ENCODE data around the gene MACROD2. TPM values are rescaled to one million over a fixed set of nuclear protein-coding genes. Genes with fewer than 3 reads are reported as not detected.

MACROD2 gene
- total and polyA plus RNA-seq, 2 experiments from 2014 or later, result 2.8 to 4.3 TPM

DNA sequence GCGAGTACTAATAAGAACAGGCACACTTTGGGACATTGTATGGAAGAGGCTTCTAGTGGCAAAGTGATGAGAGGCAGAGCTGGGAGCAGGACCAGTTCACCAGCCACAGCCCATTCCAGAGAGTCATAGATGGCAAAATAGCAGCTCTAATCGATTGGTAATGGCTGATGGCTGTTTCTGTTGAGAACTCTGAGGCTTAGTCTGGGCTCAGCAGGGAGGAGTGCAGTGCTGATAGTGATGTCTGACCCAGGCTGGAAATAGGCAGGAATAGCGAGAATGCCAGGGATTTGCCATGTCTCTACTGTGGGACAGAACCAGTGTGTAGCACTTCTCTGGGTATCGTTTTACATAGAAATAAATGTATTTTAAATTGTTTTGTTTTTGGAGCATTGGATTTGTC is 962.1 kb downstream of the MACROD2 start (continued):
- TF ChIP-seq CREB1 (CRISPR knock-in tag; IDR thresholded peaks at IDR 0.05; ENCODE audit: low read depth) (no peak), EZH2 (IDR thresholded peaks at IDR 0.05; ENCODE audit: low read depth, unreplicated experiment) (no peak)
- TF ChIP-seq, protein P1, sequence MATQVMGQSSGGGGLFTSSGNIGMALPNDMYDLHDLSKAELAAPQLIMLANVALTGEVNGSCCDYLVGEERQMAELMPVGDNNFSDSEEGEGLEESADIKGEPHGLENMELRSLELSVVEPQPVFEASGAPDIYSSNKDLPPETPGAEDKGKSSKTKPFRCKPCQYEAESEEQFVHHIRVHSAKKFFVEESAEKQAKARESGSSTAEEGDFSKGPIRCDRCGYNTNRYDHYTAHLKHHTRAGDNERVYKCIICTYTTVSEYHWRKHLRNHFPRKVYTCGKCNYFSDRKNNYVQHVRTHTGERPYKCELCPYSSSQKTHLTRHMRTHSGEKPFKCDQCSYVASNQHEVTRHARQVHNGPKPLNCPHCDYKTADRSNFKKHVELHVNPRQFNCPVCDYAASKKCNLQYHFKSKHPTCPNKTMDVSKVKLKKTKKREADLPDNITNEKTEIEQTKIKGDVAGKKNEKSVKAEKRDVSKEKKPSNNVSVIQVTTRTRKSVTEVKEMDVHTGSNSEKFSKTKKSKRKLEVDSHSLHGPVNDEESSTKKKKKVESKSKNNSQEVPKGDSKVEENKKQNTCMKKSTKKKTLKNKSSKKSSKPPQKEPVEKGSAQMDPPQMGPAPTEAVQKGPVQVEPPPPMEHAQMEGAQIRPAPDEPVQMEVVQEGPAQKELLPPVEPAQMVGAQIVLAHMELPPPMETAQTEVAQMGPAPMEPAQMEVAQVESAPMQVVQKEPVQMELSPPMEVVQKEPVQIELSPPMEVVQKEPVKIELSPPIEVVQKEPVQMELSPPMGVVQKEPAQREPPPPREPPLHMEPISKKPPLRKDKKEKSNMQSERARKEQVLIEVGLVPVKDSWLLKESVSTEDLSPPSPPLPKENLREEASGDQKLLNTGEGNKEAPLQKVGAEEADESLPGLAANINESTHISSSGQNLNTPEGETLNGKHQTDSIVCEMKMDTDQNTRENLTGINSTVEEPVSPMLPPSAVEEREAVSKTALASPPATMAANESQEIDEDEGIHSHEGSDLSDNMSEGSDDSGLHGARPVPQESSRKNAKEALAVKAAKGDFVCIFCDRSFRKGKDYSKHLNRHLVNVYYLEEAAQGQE (IDR thresholded peaks at IDR 0.05; ENCODE audit: unreplicated experiment), result no peak

DNA sequence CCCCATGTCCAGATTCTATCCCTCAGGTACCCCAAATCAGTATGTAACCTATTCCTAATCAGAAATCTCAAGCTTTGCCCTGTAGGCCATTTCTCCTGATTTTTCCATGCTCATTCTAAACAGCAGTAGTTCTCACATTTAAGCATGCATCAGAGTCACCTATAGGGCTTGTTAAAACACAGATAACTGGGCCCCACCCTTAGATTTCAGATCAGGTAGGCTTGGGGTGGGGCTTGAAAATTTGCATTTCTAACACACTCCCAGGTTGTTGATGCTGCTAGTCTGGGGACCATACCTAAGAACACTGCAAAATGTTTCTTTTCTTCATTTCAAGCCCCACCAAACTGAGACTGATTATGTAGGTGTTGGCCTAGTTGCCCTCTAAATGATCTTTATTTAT is 963.3 kb downstream of the MACROD2 start:
- H2AFZ ChIP-seq, result 0 out of 2 replicates have a peak overlapping the region, but pooled peaks have one; percentile 33
- H3F3A ChIP-seq (replicated peaks; ENCODE audit: low read depth), result no peaks in the 10 kb centered on the region
- peaks cover 13% of the 10 kb centered on the region for H3K4me1 ChIP-seq (ENCODE audit: insufficient read depth)
- H3K4me3 ChIP-seq, result no peak overlapping the region
- H4K20me1 ChIP-seq (replicated peaks; ENCODE audit: insufficient read depth), result no peaks in the 10 kb centered on the region
- H3K36me3 Mint-ChIP-seq (ENCODE audit: low read depth), result no peaks in the 10 kb centered on the region
- H3K27me3 ChIP-seq (ENCODE audit: insufficient read depth), result no peaks in the 10 kb centered on the region
- peaks cover 5% of the 10 kb centered on the region for H3K27me3 Mint-ChIP-seq (ENCODE audit: insufficient read depth, low read depth, poor library complexity)
- no peak for ATAC-seq
- H3K4me1 Mint-ChIP-seq, result peaks cover 27% of the 10 kb centered on the region
- H3K4me3 Mint-ChIP-seq, result no peak overlapping the region
- no peaks in the 10 kb centered on the region for H3K9me2 ChIP-seq (ENCODE audit: insufficient read depth)
- H3K9me3 Mint-ChIP-seq, result no peaks in the 10 kb centered on the region; the same call in 2 of the 3 replicates
- no peaks in the 10 kb centered on the region for H3K36me3 ChIP-seq (ENCODE audit: insufficient read depth)
- no peak for DNase-seq (ENCODE audit: low spot score)
- H3K79me2 ChIP-seq (replicated peaks; ENCODE audit: insufficient read depth), result no peaks in the 10 kb centered on the region
- no peak overlapping the region for H3K27ac ChIP-seq (ENCODE audit: low read depth)
- H3K27ac Mint-ChIP-seq, result no peak overlapping the region
- H3K4me2 ChIP-seq, result no peak overlapping the region
- TF ChIP-seq POLR2AphosphoS5 (IDR thresholded peaks at IDR 0.05; ENCODE audit: low read depth) (no peak), EZH2 (IDR thresholded peaks at IDR 0.05; ENCODE audit: low read depth, unreplicated experiment) (no peak), JUNB (IDR thresholded peaks at IDR 0.05; ENCODE audit: unreplicated experiment) (no peak), ZNF114 (CRISPR knock-in tag; IDR thresholded peaks at IDR 0.05) (no peak), ZNF331 (CRISPR knock-in tag; IDR thresholded peaks at IDR 0.05; ENCODE audit: low read depth) (no peak), EZH2phosphoT487 (IDR thresholded peaks at IDR 0.05; ENCODE audit: unreplicated experiment) (no peak), CREB1 (CRISPR knock-in tag; IDR thresholded peaks at IDR 0.05; ENCODE audit: low read depth) (no peak), STAT1 (IDR thresholded peaks at IDR 0.05; ENCODE audit: unreplicated experiment) (no peak)
- TF ChIP-seq, protein P2, sequence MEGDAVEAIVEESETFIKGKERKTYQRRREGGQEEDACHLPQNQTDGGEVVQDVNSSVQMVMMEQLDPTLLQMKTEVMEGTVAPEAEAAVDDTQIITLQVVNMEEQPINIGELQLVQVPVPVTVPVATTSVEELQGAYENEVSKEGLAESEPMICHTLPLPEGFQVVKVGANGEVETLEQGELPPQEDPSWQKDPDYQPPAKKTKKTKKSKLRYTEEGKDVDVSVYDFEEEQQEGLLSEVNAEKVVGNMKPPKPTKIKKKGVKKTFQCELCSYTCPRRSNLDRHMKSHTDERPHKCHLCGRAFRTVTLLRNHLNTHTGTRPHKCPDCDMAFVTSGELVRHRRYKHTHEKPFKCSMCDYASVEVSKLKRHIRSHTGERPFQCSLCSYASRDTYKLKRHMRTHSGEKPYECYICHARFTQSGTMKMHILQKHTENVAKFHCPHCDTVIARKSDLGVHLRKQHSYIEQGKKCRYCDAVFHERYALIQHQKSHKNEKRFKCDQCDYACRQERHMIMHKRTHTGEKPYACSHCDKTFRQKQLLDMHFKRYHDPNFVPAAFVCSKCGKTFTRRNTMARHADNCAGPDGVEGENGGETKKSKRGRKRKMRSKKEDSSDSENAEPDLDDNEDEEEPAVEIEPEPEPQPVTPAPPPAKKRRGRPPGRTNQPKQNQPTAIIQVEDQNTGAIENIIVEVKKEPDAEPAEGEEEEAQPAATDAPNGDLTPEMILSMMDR (conservative IDR thresholded peaks at IDR 0.05; ENCODE audit: low read depth in 2 of 2), result no peak
- TF ChIP-seq, protein P1 (IDR thresholded peaks at IDR 0.05; ENCODE audit: unreplicated experiment), result no peak
- TF ChIP-seq, protein P3, sequence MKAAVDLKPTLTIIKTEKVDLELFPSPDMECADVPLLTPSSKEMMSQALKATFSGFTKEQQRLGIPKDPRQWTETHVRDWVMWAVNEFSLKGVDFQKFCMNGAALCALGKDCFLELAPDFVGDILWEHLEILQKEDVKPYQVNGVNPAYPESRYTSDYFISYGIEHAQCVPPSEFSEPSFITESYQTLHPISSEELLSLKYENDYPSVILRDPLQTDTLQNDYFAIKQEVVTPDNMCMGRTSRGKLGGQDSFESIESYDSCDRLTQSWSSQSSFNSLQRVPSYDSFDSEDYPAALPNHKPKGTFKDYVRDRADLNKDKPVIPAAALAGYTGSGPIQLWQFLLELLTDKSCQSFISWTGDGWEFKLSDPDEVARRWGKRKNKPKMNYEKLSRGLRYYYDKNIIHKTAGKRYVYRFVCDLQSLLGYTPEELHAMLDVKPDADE (IDR thresholded peaks at IDR 0.05), result no peak

Measured in GM23338 (cell line).